HG03469 (cell line): ENCODE results near the gene PAM16.

Experiments used
- ATAC-seq: cut with Tn5 transposase; IDR thresholded peaks from one replicate; pipeline ENCODE4 v1.9.1; 2021; ENCODE audit warnings: mild to moderate bottlenecking, moderate library complexity, moderate number of reproducible peaks; ENCODE audit not compliant: unreplicated experiment

Gene PAM16

GRCh38 chr16:4307215-4308037 lies 43.7 kb downstream of the PAM16 start:
- peak; percentile 90 for ATAC-seq

- no peak for ATAC-seq
These were observed 44.5 kb downstream of the PAM16 start for GRCh38 chr16:4306470-4307214.

GRCh38 chr16:4303973-4304372 lies 47.1 kb downstream of the PAM16 start:
- ATAC-seq: no peak

- no peak for ATAC-seq
These were observed 49.2 kb downstream of the PAM16 start for GRCh38 chr16:4301968-4302367.

- no peak for ATAC-seq
These were observed 49.9 kb downstream of the PAM16 start for GRCh38 chr16:4301177-4301576.

GRCh38 chr16:4298761-4299522 lies 52.2 kb downstream of the PAM16 start:
- ATAC-seq: no peak

GRCh38 chr16:4297480-4297879 lies 53.6 kb downstream of the PAM16 start:
- no peak for ATAC-seq

- no peak for ATAC-seq
These were observed 55.5 kb downstream of the PAM16 start for GRCh38 chr16:4295581-4295980.

GRCh38 chr16:4293822-4294457 lies 57.2 kb downstream of the PAM16 start:
- ATAC-seq: no peak

- ATAC-seq: no peak
These were observed 57.9 kb downstream of the PAM16 start for GRCh38 chr16:4293181-4293716.

- no peak for ATAC-seq
These were observed 59.4 kb downstream of the PAM16 start for GRCh38 chr16:4291699-4292098.
